PC-3 (cell line): ENCODE data around the gene DIS3L. TPM values are rescaled to one million over a fixed set of nuclear protein-coding genes. Genes with fewer than 3 reads are reported as not detected.

Experiments
- ATAC-seq: fragments of 200-7000 bp; cut with Tn5 transposase; 2 replicates; pipeline ENCODE4 v1.9.1; 2020; ENCODE audit warnings: mild to moderate bottlenecking, moderate library complexity
- BruUV-seq: library from RNA; stranded (reverse); fragments of 400-500 nt; replicated peaks from 2 replicates; lab custom pipeline; 2021; lab: Mats Ljungman, UMichigan
- CTCF ChIA-PET: fragments of 300-600 bp; sonication (Branson Sonifier 250); formaldehyde crosslinking; loops from one replicate; lab custom pipeline; 2022; ENCODE audit warnings: antibody characterized with exemption; lab: Charles Lee
- POLR2A ChIA-PET: fragments of 300-600 bp; sonication (Branson Sonifier 250); formaldehyde crosslinking; loops from one replicate; lab custom pipeline; 2022; ENCODE audit warnings: antibody characterized with exemption; ENCODE audit not compliant: unreplicated experiment; lab: Charles Lee
- DNase-seq: peaks from one replicate; pipeline ENCODE4 v3.0.0-alpha.2; 2015
- H2AFZ ChIP-seq: fragments of 300-600 bp; sonication (generic); 2 replicates; pipeline ENCODE4 v1.6.0; 2016; ENCODE audit warnings: antibody characterized with exemption, low read length
- H3F3A ChIP-seq: fragments of 300-600 bp; sonication (generic); one replicate; pipeline ENCODE4 v1.6.0; 2017; ENCODE audit warnings: antibody characterized with exemption, low read length, control low read depth, mild to moderate bottlenecking; ENCODE audit not compliant: unreplicated experiment
- H3K27ac ChIP-seq: fragments of 300-600 bp; sonication (generic); 2 replicates; pipeline ENCODE4 v1.5.1; 2016; ENCODE audit warnings: mild to moderate bottlenecking, low read length
- H3K27me3 ChIP-seq: fragments of 300-600 bp; sonication (generic); 2 replicates; pipeline ENCODE4 v1.6.1; 2016; ENCODE audit warnings: low read length, mixed read lengths
- H3K36me3 ChIP-seq: fragments of 300-600 bp; sonication (generic); 2 replicates; pipeline ENCODE4 v1.6.1; 2016; ENCODE audit warnings: low read depth, mixed run types, low read length, mixed read lengths
- H3K4me1 ChIP-seq: fragments of 300-600 bp; sonication (generic); 2 replicates; pipeline ENCODE4 v1.5.1; 2016; ENCODE audit warnings: low read length; ENCODE audit not compliant: insufficient read depth
- H3K4me2 ChIP-seq: fragments of 300-600 bp; sonication (generic); 2 replicates; pipeline ENCODE4 v1.6.0; 2016; ENCODE audit warnings: low read length
- H3K4me3 ChIP-seq: fragments of 300-600 bp; sonication (generic); 2 replicates; pipeline ENCODE4 v1.5.1; 2016; ENCODE audit warnings: mild to moderate bottlenecking, low read length, mixed read lengths
- H3K79me2 ChIP-seq: fragments of 300-600 bp; sonication (generic); 2 replicates; pipeline ENCODE4 v1.6.1; 2017; ENCODE audit warnings: low read length, mixed read lengths
- H3K9ac ChIP-seq: fragments of 300-600 bp; sonication (generic); 2 replicates; pipeline ENCODE4 v1.6.0; 2016; ENCODE audit warnings: mild to moderate bottlenecking, low read length
- H3K9me2 ChIP-seq: fragments of 300-600 bp; sonication (generic); replicated peaks from 2 replicates; pipeline ENCODE4 v1.6.1; 2016; ENCODE audit warnings: mixed run types, low read length, mixed read lengths
- H3K9me3 ChIP-seq: fragments of 300-600 bp; sonication (generic); 2 replicates; pipeline ENCODE4 v1.6.1; 2016; ENCODE audit warnings: low read length, mixed read lengths
- H4K20me1 ChIP-seq: fragments of 300-600 bp; sonication (generic); 2 replicates; pipeline ENCODE4 v1.6.1; 2016; ENCODE audit warnings: low read length, mixed read lengths
- CTCF ChIP-seq: fragments of 300-600 bp; sonication (generic); conservative IDR thresholded peaks from 2 replicates; pipeline ENCODE4 v1.5.1; 2017; ENCODE audit warnings: antibody characterized with exemption, low read depth, mild to moderate bottlenecking, low read length
- EZH2 ChIP-seq: fragments of 300-600 bp; sonication (generic); IDR thresholded peaks from one replicate; pipeline ENCODE4 v1.6.1; 2017; ENCODE audit warnings: antibody characterized with exemption, mild to moderate bottlenecking, low read length; ENCODE audit not compliant: unreplicated experiment
- EZH2phosphoT487 ChIP-seq: fragments of 300-600 bp; sonication (generic); IDR thresholded peaks from 2 replicates; pipeline ENCODE4 v1.6.1; 2018; ENCODE audit warnings: mild to moderate bottlenecking, antibody characterized with exemption, low read length, borderline replicate concordance
- intact Hi-C: fragments of 100-400 bp; cut with micrococcal nuclease; formaldehyde crosslinking; loops from 2 replicates; pipeline ENCODE4 v1.9.0; 2023
- total RNA-seq: library from RNA; depleted of rRNA; stranded (reverse); fragments of >200 nt; gene quantifications from 2 replicates; pipeline ENCODE4 v1.2.3, GENCODE V29; 2014

DIS3L gene
- total RNA-seq, 1 experiment from 2014 or later: 18.7 TPM

GRCh38 chr15:66308531-66308930, 15.2 kb downstream of the DIS3L start:
- H3K27me3 ChIP-seq: no peaks in the 10 kb centered on the region
- H3K4me3 ChIP-seq: no peak overlapping the region
- intact Hi-C loops: no loop called here
- H3K27ac ChIP-seq: no peak overlapping the region
- H3F3A ChIP-seq: no peaks in the 10 kb centered on the region
- ATAC-seq: no peak
- H3K9me3 ChIP-seq: no peaks in the 10 kb centered on the region
- H3K79me2 ChIP-seq: no peaks in the 10 kb centered on the region
- H3K9me2 ChIP-seq: no peaks in the 10 kb centered on the region
- no peaks in the 10 kb centered on the region for H4K20me1 ChIP-seq
- ChIA-PET POLR2A (no interaction called here), CTCF (no interaction called here)
- BruUV-seq: no TSS peak
- no peaks in the 10 kb centered on the region for H3K4me1 ChIP-seq
- no peak for DNase-seq
- H3K36me3 ChIP-seq: peaks cover 3% of the 10 kb centered on the region; the same call in 1 of the 2 replicates
- H3K4me2 ChIP-seq: no peak overlapping the region
- no peak overlapping the region for H2AFZ ChIP-seq
- no peak overlapping the region for H3K9ac ChIP-seq
- no peak for TF ChIP-seq EZH2
- TF ChIP-seq CTCF: no peak
- TF ChIP-seq EZH2phosphoT487: no peak

- Histone ChIP-seq H2AFZ (no peak overlapping the region), H3K9me3 (no peaks in the 10 kb centered on the region), H3K27me3 (no peaks in the 10 kb centered on the region), H3K27ac (no peak overlapping the region), H3K4me2 (no peak overlapping the region), H3K79me2 (no peaks in the 10 kb centered on the region), H3K9ac (no peak overlapping the region), H3K9me2 (no peaks in the 10 kb centered on the region), H3K4me1 (no peaks in the 10 kb centered on the region), H3K36me3 (peaks cover 3% of the 10 kb centered on the region; the same call in 1 of the 2 replicates), H3F3A (no peaks in the 10 kb centered on the region), H3K4me3 (no peak overlapping the region), H4K20me1 (no peaks in the 10 kb centered on the region)
- ATAC-seq (no peak), DNase-seq (no peak)
- no TSS peak for BruUV-seq
- TF ChIP-seq EZH2: no peak
- intact Hi-C loops: no loop called here
- ChIA-PET CTCF (no interaction called here), POLR2A (no interaction called here)
These were observed 16.5 kb downstream of the DIS3L start for GRCh38 chr15:66309828-66310227.

GRCh38 chr15:66310786-66311185, 17.4 kb downstream of the DIS3L start:
- Histone ChIP-seq H3K36me3 (peaks cover 3% of the 10 kb centered on the region; the same call in 1 of the 2 replicates), H3K4me1 (no peaks in the 10 kb centered on the region), H4K20me1 (no peaks in the 10 kb centered on the region), H3K9me2 (no peaks in the 10 kb centered on the region), H3F3A (no peaks in the 10 kb centered on the region), H3K27ac (no peak overlapping the region), H3K9ac (no peak overlapping the region), H3K9me3 (no peaks in the 10 kb centered on the region), H3K4me3 (no peak overlapping the region), H3K79me2 (no peaks in the 10 kb centered on the region), H2AFZ (no peak overlapping the region), H3K4me2 (no peak overlapping the region), H3K27me3 (no peaks in the 10 kb centered on the region)
- ATAC-seq: no peak
- BruUV-seq: no TSS peak
- no peak for DNase-seq
- ChIA-PET CTCF (no interaction called here), POLR2A (no interaction called here)
- intact Hi-C loops: no loop called here
- TF ChIP-seq EZH2 (no peak), CTCF (no peak), EZH2phosphoT487 (no peak)
